ENCODE data around the gene LHPP. TPM values are rescaled to one million over a fixed set of nuclear protein-coding genes. Genes with fewer than 3 reads are reported as not detected.

The LHPP gene
- total RNA-seq, 2 experiments from 2014 or later: 15.3 to 19.6 TPM

DNA sequence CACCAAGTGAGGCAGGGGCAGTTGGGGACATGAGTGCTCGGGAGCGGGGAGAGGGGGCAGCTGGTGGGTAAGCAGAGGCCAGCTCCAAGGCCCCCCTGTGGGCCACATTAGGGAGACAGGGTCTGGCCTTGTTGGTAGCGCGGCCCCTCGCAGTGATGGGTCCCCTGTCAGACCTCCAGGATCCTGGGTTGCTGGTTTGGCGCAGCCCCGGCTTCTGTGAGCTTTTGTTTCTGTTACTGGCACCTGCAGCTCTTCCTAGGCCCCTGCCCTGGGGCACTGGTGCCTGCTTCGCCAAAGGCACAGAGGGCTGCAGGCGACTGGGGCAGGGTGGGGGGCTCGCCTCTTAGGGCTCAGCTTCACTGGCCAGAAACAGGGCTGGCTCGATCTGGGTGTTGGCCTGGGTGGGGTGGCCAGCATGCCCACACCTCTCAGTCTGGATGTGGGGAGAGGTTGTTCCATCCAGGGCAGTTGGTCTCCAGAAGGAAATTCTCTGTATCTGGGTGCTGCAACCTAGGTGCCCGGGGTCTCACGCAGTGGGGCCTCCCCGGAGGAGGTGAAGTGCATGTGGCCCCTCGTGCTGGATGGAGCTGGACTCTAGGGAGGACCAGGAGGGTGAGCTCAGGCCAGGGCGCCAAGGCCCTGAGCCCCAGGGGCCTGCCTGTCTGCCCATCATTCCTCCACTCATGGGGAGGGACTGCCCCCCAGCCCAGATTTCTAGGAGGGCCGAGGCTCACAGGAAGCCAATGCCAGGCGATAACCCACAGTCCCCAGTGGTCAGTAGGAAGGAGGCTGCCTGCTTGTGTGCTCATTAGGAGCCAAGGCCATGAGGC lies 138.6 kb downstream of the LHPP start:
- DNase-seq (no peak), ATAC-seq (ENCODE audit: poor library complexity) (no peak)
- TF ChIP-seq, protein P1, sequence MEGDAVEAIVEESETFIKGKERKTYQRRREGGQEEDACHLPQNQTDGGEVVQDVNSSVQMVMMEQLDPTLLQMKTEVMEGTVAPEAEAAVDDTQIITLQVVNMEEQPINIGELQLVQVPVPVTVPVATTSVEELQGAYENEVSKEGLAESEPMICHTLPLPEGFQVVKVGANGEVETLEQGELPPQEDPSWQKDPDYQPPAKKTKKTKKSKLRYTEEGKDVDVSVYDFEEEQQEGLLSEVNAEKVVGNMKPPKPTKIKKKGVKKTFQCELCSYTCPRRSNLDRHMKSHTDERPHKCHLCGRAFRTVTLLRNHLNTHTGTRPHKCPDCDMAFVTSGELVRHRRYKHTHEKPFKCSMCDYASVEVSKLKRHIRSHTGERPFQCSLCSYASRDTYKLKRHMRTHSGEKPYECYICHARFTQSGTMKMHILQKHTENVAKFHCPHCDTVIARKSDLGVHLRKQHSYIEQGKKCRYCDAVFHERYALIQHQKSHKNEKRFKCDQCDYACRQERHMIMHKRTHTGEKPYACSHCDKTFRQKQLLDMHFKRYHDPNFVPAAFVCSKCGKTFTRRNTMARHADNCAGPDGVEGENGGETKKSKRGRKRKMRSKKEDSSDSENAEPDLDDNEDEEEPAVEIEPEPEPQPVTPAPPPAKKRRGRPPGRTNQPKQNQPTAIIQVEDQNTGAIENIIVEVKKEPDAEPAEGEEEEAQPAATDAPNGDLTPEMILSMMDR (IDR thresholded peaks at IDR 0.05): no peak
- H3K27me3 ChIP-seq (ENCODE audit: control insufficient read depth in 1 of 2, insufficient read depth in 2 of 2, low read length in 2 of 2): no peaks in the 10 kb centered on the region
- H3K9me3 ChIP-seq (ENCODE audit: control insufficient read depth in 1 of 2, insufficient read depth in 1 of 2, low read length in 2 of 2): peaks cover 0 to 6% of the 10 kb centered on the region in 2 experiments
- Mint-ChIP-seq H3K4me3 (no peak overlapping the region), H3K4me1 (ENCODE audit: low read depth) (no peaks in the 10 kb centered on the region), H3K36me3 (ENCODE audit: low read depth) (no peaks in the 10 kb centered on the region), H3K27me3 (no peaks in the 10 kb centered on the region), H3K9me3 (no peaks in the 10 kb centered on the region), H3K27ac (no peak overlapping the region)
- H3K4me1 ChIP-seq (ENCODE audit: insufficient read depth, low read length): peaks cover 4% of the 10 kb centered on the region
- H3K4me3 ChIP-seq (ENCODE audit: low read length): no peak overlapping the region
- ChIA-PET POLR2A (no interaction called here), CTCF (no interaction called here)
- no peak overlapping the region for H3K27ac ChIP-seq (ENCODE audit: low read depth in 1 of 2, low read length in 2 of 2)
- no peaks in the 10 kb centered on the region for H3K36me3 ChIP-seq (ENCODE audit: insufficient read depth, low read length)
- intact Hi-C loops (cut with DNase I, micrococcal nuclease): no loop called here

DNA sequence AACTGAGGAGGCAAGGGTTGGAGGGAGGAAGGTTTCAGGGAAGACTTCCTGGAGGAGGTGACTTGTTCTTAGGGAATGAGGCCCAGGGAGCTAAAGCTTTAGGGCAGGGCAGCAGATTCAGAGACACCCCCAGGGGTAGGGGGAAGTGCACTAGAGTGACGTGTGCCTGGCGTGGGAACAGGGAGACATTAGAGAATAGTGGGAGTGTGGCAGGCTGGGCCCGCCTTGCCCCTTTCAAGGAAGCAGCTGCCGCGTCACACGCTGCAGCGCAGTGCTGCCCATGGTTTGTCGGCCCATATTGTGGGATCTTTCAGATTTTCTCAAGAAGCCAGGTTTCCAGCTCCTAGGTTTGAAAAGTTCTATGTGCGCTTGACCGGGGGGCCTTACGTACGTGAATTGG lies 139.4 kb downstream of the LHPP start:
- CTCF ChIA-PET: no interaction called here
- POLR2A ChIA-PET: no interaction called here
- intact Hi-C loops (cut with DNase I, micrococcal nuclease): no loop called here
- no peaks in the 10 kb centered on the region for H3K36me3 ChIP-seq (ENCODE audit: insufficient read depth, low read length)
- H3K27ac ChIP-seq (ENCODE audit: low read depth in 1 of 2, low read length in 2 of 2): no peak overlapping the region
- TF ChIP-seq, protein P1 (IDR thresholded peaks at IDR 0.05): no peak
- H3K4me3 ChIP-seq (ENCODE audit: low read length): no peak overlapping the region
- Mint-ChIP-seq H3K27me3 (no peaks in the 10 kb centered on the region), H3K36me3 (ENCODE audit: low read depth) (no peaks in the 10 kb centered on the region), H3K4me1 (ENCODE audit: low read depth) (no peaks in the 10 kb centered on the region), H3K9me3 (no peaks in the 10 kb centered on the region), H3K27ac (no peak overlapping the region), H3K4me3 (no peak overlapping the region)
- H3K4me1 ChIP-seq (ENCODE audit: insufficient read depth, low read length): peaks cover 4% of the 10 kb centered on the region
- DNase-seq (no peak), ATAC-seq (ENCODE audit: poor library complexity) (no peak)
- no peaks in the 10 kb centered on the region for H3K27me3 ChIP-seq (ENCODE audit: control insufficient read depth in 1 of 2, insufficient read depth in 2 of 2, low read length in 2 of 2)
- peaks cover 0 to 5% of the 10 kb centered on the region in 2 experiments for H3K9me3 ChIP-seq (ENCODE audit: control insufficient read depth in 1 of 2, insufficient read depth in 1 of 2, low read length in 2 of 2)

DNA sequence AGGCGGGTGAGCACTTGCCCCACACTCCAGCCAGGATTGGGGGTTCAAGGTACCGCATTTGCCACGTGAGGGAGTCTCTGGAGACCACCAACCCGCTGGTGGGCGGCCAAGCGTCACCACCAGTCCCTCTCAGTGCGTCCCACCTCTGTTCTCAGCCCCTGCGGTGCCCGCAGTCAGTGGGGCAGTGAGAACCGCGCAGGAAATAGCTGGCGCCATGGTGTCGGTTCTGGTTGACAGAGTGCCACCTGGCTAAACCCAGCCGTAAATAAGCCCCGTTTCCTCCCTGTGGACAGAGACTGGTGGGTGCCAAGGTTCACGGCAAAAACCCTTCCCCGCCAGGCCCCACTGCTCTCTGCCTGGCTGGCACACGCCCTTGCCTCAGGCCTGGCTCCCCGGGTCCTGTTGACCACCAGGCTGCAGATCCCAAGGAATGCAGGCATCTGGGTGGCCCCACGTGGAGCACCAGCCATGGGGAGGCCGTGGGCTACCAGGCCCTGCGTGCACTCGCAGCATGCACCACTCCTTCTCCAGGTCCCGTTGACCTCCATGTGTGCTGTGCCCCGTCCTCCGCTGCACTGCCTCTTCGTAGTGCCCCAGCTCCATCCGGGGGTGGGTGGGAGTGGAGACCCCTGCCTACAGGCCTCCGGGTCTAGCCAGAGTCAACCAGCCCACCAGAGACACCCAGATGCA lies 140.0 kb downstream of the LHPP start:
- no peak for DNase-seq
- H3K27ac Mint-ChIP-seq: no peak overlapping the region
- Histone ChIP-seq H3K27ac (ENCODE audit: low read depth in 1 of 2, low read length in 2 of 2) (no peak overlapping the region), H3K27me3 (ENCODE audit: control insufficient read depth in 1 of 2, insufficient read depth in 2 of 2, low read length in 2 of 2) (no peaks in the 10 kb centered on the region), H3K9me3 (ENCODE audit: control insufficient read depth in 1 of 2, insufficient read depth in 1 of 2, low read length in 2 of 2) (peaks cover 0 to 5% of the 10 kb centered on the region in 2 experiments), H3K4me3 (ENCODE audit: low read length) (no peak overlapping the region), H3K36me3 (ENCODE audit: insufficient read depth, low read length) (no peaks in the 10 kb centered on the region), H3K4me1 (ENCODE audit: insufficient read depth, low read length) (peaks cover 4% of the 10 kb centered on the region)
- ChIA-PET POLR2A (no interaction called here), CTCF (no interaction called here)
- no peak overlapping the region for H3K4me3 Mint-ChIP-seq
- H3K9me3 Mint-ChIP-seq: no peaks in the 10 kb centered on the region
- intact Hi-C loops (cut with DNase I, micrococcal nuclease): no loop called here
- no peak for ATAC-seq (ENCODE audit: poor library complexity)
- H3K4me1 Mint-ChIP-seq (ENCODE audit: low read depth): no peaks in the 10 kb centered on the region
- H3K36me3 Mint-ChIP-seq (ENCODE audit: low read depth): no peaks in the 10 kb centered on the region
- no peaks in the 10 kb centered on the region for H3K27me3 Mint-ChIP-seq
- TF ChIP-seq, protein P1 (IDR thresholded peaks at IDR 0.05): no peak

All from CD4-positive, alpha-beta T cell (primary cell).